Measurements from ENCODE around the gene MPL.

DNA sequence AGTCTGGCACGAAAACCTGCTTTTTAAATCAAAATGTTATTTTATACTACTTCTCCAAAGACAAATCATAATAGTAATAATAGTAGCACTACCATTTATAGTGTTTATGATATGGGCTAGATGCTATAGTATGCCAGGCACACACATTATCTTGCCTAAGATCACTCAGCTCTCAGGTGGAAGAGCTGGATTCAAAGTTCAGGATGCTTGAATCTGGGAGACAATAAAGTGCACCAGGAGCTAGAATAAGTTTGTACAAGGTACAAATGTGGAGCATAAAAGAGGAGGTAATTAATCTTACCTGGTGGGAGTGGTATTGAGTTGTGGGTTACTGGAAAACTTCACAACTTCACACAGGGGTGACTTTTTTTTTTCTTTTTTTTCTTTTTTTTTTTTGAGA lies 40.2 kb downstream of the MPL start:
- TF ChIP-seq, protein P1, sequence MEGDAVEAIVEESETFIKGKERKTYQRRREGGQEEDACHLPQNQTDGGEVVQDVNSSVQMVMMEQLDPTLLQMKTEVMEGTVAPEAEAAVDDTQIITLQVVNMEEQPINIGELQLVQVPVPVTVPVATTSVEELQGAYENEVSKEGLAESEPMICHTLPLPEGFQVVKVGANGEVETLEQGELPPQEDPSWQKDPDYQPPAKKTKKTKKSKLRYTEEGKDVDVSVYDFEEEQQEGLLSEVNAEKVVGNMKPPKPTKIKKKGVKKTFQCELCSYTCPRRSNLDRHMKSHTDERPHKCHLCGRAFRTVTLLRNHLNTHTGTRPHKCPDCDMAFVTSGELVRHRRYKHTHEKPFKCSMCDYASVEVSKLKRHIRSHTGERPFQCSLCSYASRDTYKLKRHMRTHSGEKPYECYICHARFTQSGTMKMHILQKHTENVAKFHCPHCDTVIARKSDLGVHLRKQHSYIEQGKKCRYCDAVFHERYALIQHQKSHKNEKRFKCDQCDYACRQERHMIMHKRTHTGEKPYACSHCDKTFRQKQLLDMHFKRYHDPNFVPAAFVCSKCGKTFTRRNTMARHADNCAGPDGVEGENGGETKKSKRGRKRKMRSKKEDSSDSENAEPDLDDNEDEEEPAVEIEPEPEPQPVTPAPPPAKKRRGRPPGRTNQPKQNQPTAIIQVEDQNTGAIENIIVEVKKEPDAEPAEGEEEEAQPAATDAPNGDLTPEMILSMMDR (conservative IDR thresholded peaks at IDR 0.05 in 1 of 2, IDR thresholded peaks at IDR 0.05 in 1 of 2; ENCODE audit: extremely low read depth in 1 of 2, insufficient read depth in 1 of 2, low read depth in 1 of 2, low read length in 2 of 2) = no peak
- no peak for TF ChIP-seq EZH2 (IDR thresholded peaks at IDR 0.05; ENCODE audit: borderline replicate concordance, low read length)

All from mammary epithelial cell (primary cell).